ENCODE results near the gene TULP1.

Gene TULP1

GRCh38 chr6:35505999-35506412 lies 6.7 kb downstream of the TULP1 start:
- DNase-seq (ENCODE audit: low read depth): no peak
- no peak overlapping the region for H3K4me3 ChIP-seq (ENCODE audit: low read depth, low read length)
- TF ChIP-seq, protein P1, sequence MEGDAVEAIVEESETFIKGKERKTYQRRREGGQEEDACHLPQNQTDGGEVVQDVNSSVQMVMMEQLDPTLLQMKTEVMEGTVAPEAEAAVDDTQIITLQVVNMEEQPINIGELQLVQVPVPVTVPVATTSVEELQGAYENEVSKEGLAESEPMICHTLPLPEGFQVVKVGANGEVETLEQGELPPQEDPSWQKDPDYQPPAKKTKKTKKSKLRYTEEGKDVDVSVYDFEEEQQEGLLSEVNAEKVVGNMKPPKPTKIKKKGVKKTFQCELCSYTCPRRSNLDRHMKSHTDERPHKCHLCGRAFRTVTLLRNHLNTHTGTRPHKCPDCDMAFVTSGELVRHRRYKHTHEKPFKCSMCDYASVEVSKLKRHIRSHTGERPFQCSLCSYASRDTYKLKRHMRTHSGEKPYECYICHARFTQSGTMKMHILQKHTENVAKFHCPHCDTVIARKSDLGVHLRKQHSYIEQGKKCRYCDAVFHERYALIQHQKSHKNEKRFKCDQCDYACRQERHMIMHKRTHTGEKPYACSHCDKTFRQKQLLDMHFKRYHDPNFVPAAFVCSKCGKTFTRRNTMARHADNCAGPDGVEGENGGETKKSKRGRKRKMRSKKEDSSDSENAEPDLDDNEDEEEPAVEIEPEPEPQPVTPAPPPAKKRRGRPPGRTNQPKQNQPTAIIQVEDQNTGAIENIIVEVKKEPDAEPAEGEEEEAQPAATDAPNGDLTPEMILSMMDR (IDR thresholded peaks at IDR 0.05; ENCODE audit: insufficient read depth, low read depth, low read length, missing control alignments): no peak

DNA sequence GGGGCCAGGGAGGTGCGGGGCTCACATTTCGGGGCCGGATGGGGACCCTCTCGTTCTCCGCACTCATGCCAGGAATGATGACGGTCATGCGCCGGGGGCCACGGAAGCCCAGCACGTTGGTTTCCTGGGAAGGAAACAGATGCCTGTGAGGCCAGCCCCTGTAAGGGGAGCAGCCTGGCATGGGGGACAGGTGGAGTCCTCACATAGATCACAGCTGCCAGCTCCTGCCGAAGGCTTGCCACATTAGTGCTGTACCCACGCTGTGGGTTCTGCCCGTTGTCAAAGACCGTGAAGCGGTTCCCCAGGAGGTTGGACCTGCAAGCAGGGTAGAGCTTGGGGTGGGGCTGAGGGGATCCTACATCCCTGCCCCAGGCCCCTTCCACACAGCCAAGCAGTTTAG lies 9.2 kb downstream of the TULP1 start:
- no peak for DNase-seq (ENCODE audit: low read depth)
- H3K4me3 ChIP-seq (ENCODE audit: low read depth, low read length): no peak overlapping the region
- TF ChIP-seq, protein P1 (IDR thresholded peaks at IDR 0.05; ENCODE audit: insufficient read depth, low read depth, low read length, missing control alignments): no peak

GRCh38 chr6:35501784-35502183 lies 10.9 kb downstream of the TULP1 start:
- no peak for DNase-seq (ENCODE audit: low read depth)
- H3K4me3 ChIP-seq (ENCODE audit: low read depth, low read length): no peak overlapping the region
- TF ChIP-seq, protein P1 (IDR thresholded peaks at IDR 0.05; ENCODE audit: insufficient read depth, low read depth, low read length, missing control alignments): no peak

DNA sequence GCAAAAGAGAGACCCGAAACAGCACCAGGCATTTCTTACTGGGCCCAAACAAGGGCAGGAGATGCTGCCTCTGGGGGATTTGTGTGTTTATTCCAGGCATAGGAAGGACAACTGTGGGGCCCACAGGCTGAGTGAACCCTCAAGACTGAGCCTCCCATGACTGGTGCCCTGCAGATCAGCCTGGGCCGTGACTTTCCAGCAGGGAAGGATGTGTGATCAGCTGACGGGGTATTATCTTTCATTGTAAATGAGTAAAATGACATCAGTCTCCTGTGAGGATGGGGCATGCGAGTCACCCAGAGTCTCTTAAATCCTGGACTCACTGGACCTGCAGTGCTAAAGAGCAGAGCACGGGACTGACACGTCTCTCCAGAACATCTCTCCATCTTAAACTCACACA lies 11.9 kb downstream of the TULP1 start:
- no peak for DNase-seq (ENCODE audit: low read depth)
- no peak overlapping the region for H3K4me3 ChIP-seq (ENCODE audit: low read depth, low read length)
- TF ChIP-seq, protein P1 (IDR thresholded peaks at IDR 0.05; ENCODE audit: insufficient read depth, low read depth, low read length, missing control alignments): no peak

DNA sequence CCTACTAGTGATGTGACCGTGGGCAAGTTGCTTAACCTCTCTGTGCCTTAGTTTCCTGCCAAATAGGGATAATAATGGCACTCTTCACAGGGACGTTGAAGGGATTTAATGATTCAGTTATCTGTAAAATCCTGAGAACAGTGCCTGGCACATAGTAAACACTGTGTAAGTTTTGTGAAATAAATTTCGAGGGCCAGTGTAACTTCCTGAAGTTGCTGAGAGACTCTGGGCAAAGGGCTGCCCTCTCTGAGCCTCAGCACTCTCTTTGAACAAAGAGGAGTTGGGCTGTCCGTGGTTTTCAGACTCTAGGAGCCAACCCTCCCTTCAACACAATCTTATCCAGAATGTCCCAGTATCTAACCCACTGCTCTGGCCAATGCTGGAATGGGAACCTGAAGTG lies 13.3 kb downstream of the TULP1 start:
- TF ChIP-seq, protein P1 (IDR thresholded peaks at IDR 0.05; ENCODE audit: insufficient read depth, low read depth, low read length, missing control alignments): no peak
- H3K4me3 ChIP-seq (ENCODE audit: low read depth, low read length): no peak overlapping the region
- no peak for DNase-seq (ENCODE audit: low read depth)

DNA sequence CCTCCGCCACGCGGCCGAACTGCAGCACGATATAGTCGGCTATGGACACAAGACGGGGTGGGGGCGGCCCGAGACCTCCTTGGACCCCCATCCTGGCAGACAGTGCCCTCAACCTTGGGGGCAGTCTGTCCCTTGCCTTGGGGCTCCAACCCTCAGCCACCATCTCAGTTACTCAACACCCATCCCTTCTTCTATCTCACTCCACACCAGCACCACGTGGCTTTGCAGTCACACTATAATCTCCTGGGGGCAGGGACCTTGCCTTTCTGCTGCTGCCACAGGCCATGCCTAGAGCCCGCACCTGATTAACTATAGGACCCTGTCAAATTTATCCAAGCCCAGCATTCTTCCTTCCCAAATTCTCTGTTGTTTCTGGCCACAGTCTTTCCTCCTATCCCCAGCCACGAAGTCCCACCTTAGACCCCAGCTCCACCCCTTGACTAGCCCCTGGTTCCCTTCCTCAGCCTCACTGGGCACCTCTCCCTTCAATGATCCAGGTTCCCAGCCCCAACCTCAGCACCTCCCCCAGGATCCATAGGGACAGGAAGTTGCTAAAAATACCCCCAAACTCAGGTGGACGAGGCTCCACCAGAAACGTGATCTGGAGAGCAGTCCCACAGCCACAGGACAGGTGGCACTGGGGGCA lies 14.2 kb downstream of the TULP1 start:
- H3K4me3 ChIP-seq (ENCODE audit: low read depth, low read length): no peak overlapping the region
- TF ChIP-seq, protein P1 (IDR thresholded peaks at IDR 0.05; ENCODE audit: insufficient read depth, low read depth, low read length, missing control alignments): no peak
- DNase-seq (ENCODE audit: low read depth): no peak
